ENCODE measurements around the gene SLC45A3.

- TF ChIP-seq ZBTB48 (tag by site-specific recombination; IDR thresholded peaks at IDR 0.05) (no peak), ZNF426 (tag by site-specific recombination; IDR thresholded peaks at IDR 0.05) (no peak), ZNF701 (tag by site-specific recombination; IDR thresholded peaks at IDR 0.05) (no peak), ZNF350 (tag by site-specific recombination; IDR thresholded peaks at IDR 0.05) (no peak), ZBTB49 (tag by site-specific recombination; IDR thresholded peaks at IDR 0.05; ENCODE audit: low read depth) (no peak), ZNF660 (tag by site-specific recombination; IDR thresholded peaks at IDR 0.05) (no peak), ZNF274 (IDR thresholded peaks at IDR 0.05; ENCODE audit: low read length) (no peak), ZNF274 (tag by site-specific recombination; IDR thresholded peaks at IDR 0.05; ENCODE audit: borderline replicate concordance) (no peak), ZNF510 (tag by site-specific recombination; IDR thresholded peaks at IDR 0.05; ENCODE audit: insufficient replicate concordance) (no peak), ZNF549 (tag by site-specific recombination; IDR thresholded peaks at IDR 0.05) (no peak), ZNF670 (tag by site-specific recombination; IDR thresholded peaks at IDR 0.05; ENCODE audit: low read depth) (no peak), ZSCAN23 (tag by site-specific recombination; IDR thresholded peaks at IDR 0.05) (no peak), ZBTB17 (tag by site-specific recombination; IDR thresholded peaks at IDR 0.05) (no peak)
- TF ChIP-seq, protein P1, sequence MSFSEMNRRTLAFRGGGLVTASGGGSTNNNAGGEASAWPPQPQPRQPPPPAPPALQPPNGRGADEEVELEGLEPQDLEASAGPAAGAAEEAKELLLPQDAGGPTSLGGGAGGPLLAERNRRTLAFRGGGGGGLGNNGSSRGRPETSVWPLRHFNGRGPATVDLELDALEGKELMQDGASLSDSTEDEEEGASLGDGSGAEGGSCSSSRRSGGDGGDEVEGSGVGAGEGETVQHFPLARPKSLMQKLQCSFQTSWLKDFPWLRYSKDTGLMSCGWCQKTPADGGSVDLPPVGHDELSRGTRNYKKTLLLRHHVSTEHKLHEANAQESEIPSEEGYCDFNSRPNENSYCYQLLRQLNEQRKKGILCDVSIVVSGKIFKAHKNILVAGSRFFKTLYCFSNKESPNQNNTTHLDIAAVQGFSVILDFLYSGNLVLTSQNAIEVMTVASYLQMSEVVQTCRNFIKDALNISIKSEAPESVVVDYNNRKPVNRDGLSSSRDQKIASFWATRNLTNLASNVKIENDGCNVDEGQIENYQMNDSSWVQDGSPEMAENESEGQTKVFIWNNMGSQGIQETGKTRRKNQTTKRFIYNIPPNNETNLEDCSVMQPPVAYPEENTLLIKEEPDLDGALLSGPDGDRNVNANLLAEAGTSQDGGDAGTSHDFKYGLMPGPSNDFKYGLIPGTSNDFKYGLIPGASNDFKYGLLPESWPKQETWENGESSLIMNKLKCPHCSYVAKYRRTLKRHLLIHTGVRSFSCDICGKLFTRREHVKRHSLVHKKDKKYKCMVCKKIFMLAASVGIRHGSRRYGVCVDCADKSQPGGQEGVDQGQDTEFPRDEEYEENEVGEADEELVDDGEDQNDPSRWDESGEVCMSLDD (tag by site-specific recombination; IDR thresholded peaks at IDR 0.05): no peak
- TF ChIP-seq, protein P2, sequence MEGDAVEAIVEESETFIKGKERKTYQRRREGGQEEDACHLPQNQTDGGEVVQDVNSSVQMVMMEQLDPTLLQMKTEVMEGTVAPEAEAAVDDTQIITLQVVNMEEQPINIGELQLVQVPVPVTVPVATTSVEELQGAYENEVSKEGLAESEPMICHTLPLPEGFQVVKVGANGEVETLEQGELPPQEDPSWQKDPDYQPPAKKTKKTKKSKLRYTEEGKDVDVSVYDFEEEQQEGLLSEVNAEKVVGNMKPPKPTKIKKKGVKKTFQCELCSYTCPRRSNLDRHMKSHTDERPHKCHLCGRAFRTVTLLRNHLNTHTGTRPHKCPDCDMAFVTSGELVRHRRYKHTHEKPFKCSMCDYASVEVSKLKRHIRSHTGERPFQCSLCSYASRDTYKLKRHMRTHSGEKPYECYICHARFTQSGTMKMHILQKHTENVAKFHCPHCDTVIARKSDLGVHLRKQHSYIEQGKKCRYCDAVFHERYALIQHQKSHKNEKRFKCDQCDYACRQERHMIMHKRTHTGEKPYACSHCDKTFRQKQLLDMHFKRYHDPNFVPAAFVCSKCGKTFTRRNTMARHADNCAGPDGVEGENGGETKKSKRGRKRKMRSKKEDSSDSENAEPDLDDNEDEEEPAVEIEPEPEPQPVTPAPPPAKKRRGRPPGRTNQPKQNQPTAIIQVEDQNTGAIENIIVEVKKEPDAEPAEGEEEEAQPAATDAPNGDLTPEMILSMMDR (tag by site-specific recombination; IDR thresholded peaks at IDR 0.05): no peak
Measured at GRCh38 chr1:205623646-205624045, 56.7 kb downstream of the SLC45A3 start.
